Stimulated activated CD4-positive, alpha-beta T cell treated with anti-CD3 and anti-CD28 coated beads, Interleukin-2, amount 100 ng/mL, for 24 hours (primary cell): ENCODE measurements around the gene RNF225.
"Not testable (repeated sequence)": the region's sequence is repeated elsewhere in the genome, so short reads cannot be mapped to it uniquely, and the experiment has no call there.

ENCODE experiments used
- DNase-seq, 2 donors: peaks; one replicate each; pipeline ENCODE4 v3.0.0-alpha.2; 2020

RNF225 gene

GRCh38 chr19:58362272-58362994 lies 33.0 kb upstream of the RNF225 start, which contains the start of gene ZNF497:
ZNF497 (minus strand) TSS chr19:58362751; CDS start chr19:58357635, 5,116 bp downstream.
- peak; percentile 97 to 98 for DNase-seq

DNA sequence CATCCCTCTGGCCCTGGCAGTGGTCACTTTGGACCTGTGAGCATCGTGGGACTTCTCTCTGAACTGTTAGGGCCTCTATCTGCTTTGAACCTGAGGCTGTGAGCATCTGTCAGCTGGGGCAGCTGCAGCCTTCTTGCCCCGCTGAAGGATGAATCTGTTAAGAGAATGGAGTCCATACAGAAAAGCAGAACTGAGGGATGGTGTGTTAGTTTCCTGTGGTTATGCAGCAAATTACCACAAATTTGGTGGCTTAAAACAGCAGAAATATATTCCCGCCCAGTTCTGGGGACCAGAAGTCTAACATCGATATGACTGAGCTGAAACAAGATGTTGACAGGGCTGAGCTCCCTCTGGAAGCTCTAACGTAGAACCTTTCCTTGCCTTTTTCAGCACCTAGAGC lies 31.3 kb upstream of the RNF225 start:
- DNase-seq, result no peak

DNA sequence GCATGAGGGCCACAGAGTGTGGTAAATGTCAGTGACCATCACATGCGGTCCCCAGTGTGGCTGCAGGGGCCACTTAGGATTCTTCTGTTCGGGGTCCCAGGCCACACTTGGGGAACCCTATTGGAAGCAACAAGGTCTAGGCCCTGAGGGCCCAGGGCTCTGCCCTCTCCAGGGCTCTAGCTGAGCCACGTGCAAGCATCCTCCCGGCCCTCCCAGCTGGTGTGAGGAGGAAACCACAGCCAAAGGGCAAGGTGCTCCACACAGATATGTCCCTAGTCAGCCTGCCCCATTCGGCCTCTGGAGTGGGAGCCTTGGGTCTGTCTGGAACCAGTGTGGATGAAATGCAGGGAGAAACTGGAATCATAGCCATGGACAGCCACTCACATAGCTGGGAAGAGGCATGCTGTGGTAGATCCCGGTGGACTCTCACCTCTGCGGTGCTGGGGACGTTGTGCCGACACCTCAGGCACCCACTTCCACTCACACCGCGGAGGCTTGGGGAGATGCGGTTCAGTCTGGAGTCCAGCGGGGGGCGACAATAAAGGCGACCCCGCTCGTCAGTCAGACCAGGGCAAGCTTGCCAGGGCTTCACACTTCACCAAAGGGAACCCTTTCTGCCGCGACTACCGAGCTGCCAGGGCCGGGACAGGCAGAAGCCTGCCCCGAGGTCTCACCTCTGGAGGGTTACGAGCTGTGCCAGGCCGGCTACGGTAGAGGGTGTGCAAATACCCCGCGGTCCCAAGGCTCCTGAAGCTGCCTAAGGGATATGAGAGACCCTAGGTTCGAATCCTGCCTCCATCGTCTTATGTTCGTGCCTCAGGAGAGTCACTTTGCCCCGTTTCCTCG lies 28.6 kb upstream of the RNF225 start:
- DNase-seq, result no peak

DNA sequence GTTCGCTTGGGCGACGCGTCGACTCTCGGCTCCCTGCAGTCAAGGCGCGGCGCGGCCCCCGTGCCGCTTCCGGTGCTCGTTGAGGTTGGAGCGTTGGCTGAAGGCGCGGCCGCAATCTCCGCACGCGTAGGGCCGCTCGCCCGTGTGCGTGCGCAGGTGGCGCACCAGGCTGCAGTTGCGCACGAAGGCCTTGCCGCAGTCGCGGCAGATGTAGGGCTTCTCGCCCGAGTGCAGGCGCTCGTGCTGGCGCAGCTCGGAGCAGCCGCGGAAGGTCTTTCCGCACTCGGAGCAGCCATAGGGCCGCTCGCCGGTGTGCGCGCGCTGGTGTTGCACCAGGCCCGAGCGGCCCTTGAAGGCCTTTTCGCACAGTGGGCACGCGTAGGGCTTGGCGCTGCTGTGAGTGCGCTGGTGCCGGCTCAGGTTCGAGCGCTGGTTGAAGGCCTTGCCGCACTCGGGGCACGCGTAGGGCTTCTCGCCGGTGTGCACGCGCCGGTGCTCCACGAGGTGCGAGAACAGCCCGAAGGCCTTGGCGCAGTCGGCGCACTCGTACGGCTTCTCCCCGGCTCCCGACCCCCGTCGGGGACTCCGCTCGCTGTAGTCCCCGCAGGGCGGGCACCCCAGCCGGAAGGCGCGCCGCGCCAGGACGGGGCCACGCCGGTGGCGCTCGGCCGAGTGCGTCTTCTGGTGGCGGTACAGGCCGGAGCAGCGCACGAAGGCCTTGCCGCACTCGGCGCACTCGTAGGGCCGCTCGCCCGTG lies 27.6 kb upstream of the RNF225 start:
- DNase-seq, result no peak

- DNase-seq, result no peak
Measured at GRCh38 chr19:58368561-58369360, 26.7 kb upstream of the RNF225 start.

- no peak for DNase-seq
Measured at GRCh38 chr19:58372311-58373133, 22.9 kb upstream of the RNF225 start.

DNA sequence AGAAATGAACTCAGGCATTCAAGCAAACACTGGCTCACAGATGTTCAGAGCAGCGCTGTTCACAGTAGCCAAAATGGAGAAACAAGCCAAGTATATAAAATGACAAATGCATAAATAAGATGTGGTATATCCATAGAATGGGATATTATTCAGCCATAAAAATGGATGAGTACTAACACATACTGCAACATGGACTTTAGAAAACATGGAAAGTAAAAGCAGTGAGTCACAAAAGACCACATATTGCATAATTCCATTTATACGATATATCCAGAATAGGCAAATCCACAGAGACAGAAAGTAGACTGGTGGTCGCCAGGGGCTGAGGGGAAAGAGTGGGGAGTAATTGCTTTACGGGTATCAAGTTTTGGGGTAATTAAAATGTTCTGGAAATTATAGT lies 21.3 kb upstream of the RNF225 start:
- DNase-seq, result no peak

GRCh38 chr19:58376724-58377123 lies 18.7 kb upstream of the RNF225 start:
- DNase-seq, result not testable (repeated sequence)

- DNase-seq, result no peak
Measured at GRCh38 chr19:58379246-58379645, 16.2 kb upstream of the RNF225 start.

DNA sequence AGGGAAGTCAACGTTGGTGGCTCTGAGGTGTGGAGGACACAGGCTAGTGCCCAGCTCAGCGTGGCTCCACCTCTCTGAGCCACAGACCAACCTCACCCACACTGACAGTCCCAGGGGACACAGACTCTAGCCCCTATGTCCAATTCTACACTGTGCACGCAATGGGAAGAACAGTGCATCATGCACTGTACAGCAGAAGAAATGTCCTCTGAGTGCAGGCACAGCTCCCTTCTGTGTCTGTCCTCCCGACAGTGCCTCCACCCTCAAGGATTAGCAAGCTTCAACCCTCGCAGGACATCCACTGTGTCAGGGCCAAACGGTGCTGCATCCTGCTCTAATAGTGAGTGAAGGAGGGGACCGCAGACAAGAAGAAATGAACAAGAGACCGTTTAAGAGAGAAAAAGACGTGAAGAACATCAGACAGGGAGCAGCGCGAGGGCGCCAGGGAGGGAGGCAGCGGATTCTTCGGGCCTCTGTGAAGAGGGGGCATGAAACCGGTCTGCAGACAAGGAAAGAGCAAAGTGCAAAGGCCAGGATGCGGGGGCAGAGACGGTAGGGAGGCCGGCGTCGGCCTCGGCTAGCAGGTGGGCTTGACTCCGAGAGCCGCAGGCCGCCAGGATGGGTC lies 15.3 kb upstream of the RNF225 start:
- DNase-seq, result no peak

DNA sequence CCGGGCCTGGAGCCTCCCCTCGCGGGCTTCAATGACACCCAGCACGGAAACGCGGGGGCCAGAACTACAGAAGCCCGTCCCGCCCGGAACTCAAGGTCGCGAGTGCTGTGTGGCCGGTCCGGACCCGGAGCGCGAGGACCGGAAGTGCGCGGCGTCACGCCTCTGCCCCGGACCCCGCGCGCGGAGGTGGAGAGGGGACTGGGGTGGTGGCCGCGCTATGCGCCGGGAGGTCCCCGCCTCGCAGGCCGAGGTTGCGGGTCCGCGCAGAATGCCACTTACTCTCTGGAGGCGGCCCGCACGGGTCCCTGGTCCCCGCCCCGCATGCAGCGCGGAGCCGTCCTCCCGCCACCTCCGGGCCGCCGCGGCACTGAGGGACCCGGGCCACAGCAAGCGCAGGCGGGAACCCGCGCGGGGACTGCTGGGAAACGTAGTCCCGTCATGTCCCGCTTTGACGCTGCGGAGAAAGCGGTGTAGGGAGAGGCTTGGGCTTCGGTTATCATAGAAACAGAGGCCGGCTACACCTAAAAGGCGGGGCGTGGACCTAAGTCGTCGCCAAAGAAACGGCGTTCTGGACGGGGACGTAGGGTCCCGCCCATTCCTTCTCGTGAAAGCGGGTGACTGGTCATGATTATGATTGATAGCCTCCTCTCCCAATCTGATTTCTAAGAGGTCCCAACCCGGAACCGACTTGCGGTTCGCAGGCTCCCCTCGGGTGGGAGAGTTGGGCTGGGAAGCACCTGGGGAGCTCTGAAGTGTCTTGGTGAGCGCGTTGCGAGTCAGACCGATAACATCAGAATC lies 14.6 kb upstream of the RNF225 start, which contains the start of gene ZNF837:
TSS of gene ZNF837 (minus strand) at position 369 of the 798 bp plus-strand sequence. CDS start 11,698 bp downstream, outside the sequence.
- peak; percentile 96 to 98 for DNase-seq

- DNase-seq, result no peak
Measured at GRCh38 chr19:58381460-58382212, 13.8 kb upstream of the RNF225 start.

DNA sequence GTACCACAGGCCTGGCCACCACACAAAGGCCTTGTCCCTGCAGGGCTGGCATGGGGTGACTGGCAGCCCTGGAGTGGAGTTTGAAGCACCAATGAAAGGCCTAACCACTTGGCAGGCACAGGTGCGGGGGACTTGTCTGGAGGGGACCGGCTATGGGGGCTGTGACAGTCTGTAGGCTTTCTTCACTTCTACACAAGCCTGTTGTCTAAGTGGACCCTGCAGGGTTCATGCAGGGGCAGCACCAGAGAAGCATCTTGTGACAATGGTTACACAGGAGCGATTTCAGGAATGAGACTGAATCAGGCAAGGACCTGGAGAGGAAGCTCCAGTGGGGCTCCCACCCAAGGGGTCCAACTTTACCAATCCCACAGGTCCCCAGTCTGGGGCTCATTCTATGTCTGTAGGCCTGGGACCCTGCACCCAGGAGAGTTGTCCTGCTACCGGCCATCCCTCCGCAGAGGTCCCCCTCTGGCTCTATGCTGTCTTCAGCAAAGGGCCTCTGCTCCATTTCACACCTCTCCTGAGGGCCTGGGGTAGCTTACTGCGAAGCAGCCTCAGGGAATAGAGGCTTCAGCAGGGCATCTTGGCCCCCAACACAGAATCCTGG lies 12.4 kb upstream of the RNF225 start:
- no peak for DNase-seq

DNA sequence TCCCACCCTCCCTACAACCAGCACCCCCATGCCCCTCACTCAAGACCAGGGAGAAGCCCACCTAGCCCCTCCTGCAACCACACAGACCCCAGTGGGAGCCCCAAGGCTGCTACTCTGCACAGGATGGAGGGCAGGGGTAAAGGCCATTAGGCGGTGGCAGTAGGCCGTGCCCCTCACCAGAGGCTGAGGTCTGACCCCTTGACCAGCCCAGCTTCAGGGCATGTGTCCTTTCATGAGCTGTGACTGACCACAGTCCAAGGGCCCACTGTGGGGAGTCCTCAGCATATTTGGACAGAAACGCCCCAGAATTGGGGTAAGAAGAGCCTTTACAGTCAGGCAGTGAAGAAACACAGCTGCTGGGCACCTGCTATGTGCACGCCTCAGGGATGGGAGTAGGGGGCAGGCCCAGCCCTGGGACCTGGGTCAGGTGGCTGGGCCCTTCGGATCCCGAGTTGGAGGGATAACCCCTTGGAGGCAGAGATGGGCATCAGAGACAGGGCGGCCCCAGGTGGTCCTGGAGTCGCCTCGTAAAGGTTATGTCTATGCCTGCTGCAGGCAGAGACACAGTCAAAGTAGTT lies 10.1 kb upstream of the RNF225 start:
- DNase-seq, result no peak

GRCh38 chr19:58385891-58386575 lies 9.4 kb upstream of the RNF225 start:
- DNase-seq, result peak; percentile 43 to 53

GRCh38 chr19:58386576-58387337 lies 8.7 kb upstream of the RNF225 start, which contains the start of gene RPS5:
RPS5 (plus strand) TSS chr19:58387269; CDS start chr19:58388138, 869 bp downstream.
- DNase-seq, result peak; percentile 94 to 95
